Hepatocyte (in vitro differentiated cells): Measurements from ENCODE around the gene METAP1D.

ENCODE experiments used
- EZH2 ChIP-seq: fragments of 200-600 bp; sonication (generic); IDR thresholded peaks from 2 replicates; pipeline ENCODE4 v1.6.1; 2016; ENCODE audit warnings: antibody characterized with exemption, mild to moderate bottlenecking, borderline replicate concordance
- TF ChIP-seq, protein P1 (sequence below): fragments of 200-600 bp; sonication (generic); IDR thresholded peaks from 2 replicates; pipeline ENCODE4 v1.5.1; 2016; ENCODE audit warnings: antibody characterized with exemption, mild to moderate bottlenecking; ENCODE audit not compliant: poor library complexity

DNA sequence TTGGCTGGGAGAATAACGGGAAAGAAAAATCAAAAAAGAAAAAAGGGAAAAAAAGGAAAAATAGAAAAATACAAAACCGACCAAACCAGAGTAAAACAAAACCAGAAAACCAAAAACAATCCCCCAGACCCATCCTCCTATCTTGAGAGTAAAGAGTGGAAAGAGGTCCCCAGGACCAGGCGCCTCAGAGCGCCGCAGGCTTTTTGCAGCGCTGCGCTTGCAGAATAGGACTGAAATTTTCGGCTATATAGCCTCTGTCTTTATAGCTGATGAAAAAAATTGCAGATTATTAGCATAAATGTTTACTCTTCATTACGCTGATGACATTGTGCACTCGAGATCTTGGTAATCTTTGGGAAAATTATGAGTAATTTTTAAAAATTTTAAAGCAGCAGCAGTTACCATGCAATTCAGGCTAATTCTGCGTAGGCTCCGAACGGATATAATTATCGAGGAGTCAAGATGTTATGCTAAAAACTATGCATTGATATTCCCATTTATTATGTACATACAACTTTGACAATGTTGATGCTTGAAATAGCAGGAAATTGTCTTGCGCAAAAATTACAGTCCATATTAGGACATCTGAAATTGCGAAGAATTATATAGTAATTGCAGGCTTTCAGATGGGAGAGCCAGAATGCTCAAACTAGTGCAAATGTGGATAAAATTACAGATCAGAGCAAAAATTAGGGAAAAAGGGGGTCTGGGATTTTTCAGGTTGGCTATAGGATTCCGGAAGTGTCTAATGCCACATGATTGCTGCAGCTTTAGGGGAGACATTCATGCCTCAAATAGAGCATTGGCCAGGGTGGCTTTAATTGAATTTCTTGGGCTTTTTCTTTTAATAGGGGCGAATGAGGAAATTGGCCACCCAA lies 93.9 kb downstream of the METAP1D start:
- TF ChIP-seq, protein P1, sequence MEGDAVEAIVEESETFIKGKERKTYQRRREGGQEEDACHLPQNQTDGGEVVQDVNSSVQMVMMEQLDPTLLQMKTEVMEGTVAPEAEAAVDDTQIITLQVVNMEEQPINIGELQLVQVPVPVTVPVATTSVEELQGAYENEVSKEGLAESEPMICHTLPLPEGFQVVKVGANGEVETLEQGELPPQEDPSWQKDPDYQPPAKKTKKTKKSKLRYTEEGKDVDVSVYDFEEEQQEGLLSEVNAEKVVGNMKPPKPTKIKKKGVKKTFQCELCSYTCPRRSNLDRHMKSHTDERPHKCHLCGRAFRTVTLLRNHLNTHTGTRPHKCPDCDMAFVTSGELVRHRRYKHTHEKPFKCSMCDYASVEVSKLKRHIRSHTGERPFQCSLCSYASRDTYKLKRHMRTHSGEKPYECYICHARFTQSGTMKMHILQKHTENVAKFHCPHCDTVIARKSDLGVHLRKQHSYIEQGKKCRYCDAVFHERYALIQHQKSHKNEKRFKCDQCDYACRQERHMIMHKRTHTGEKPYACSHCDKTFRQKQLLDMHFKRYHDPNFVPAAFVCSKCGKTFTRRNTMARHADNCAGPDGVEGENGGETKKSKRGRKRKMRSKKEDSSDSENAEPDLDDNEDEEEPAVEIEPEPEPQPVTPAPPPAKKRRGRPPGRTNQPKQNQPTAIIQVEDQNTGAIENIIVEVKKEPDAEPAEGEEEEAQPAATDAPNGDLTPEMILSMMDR, result no peak
- peak; percentile 82 for TF ChIP-seq EZH2
